ENCODE measurements around the gene CLASP1.

Gene CLASP1

DNA sequence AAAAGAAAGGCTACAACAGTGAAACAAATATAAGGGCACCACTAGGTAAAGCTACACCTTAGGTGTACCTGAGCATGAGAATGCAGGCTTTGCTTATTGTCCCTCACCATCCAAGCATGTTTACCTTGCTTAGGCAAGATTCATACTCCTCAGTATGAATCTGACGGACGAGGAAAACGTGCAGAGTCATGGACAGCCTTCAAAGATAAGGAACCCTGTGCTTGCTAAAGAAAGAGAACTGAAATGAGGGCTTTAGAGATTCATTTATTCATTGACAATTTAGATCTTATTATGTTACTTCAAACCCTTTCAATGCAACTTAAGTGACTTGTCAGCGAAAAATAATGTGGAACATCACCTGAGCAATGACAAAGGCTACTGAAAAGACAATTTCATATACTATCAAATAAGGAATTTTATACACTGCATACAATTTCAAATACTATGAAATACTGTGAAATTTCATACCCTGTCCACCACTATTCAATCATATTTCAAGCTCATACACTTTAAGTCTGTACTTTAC lies 21.7 kb downstream of the CLASP1 start:
- ATAC-seq: no peak
- TF ChIP-seq TCF4 (CRISPR knock-in tag; IDR thresholded peaks at IDR 0.05; ENCODE audit: borderline replicate concordance) (no peak), BACH2 (CRISPR knock-in tag; IDR thresholded peaks at IDR 0.05; ENCODE audit: borderline replicate concordance) (no peak), SNAI2 (CRISPR knock-in tag; IDR thresholded peaks at IDR 0.05) (no peak), RARB (CRISPR knock-in tag; IDR thresholded peaks at IDR 0.05) (no peak), PATZ1 (CRISPR knock-in tag; IDR thresholded peaks at IDR 0.05; ENCODE audit: borderline replicate concordance) (no peak), CSRNP3 (CRISPR knock-in tag; IDR thresholded peaks at IDR 0.05) (no peak), ZNF565 (CRISPR knock-in tag; conservative IDR thresholded peaks at IDR 0.05; ENCODE audit: low read depth) (no peak), ESRRG (CRISPR knock-in tag; IDR thresholded peaks at IDR 0.05) (no peak), ZNF8 (CRISPR knock-in tag; IDR thresholded peaks at IDR 0.05) (no peak)

DNA sequence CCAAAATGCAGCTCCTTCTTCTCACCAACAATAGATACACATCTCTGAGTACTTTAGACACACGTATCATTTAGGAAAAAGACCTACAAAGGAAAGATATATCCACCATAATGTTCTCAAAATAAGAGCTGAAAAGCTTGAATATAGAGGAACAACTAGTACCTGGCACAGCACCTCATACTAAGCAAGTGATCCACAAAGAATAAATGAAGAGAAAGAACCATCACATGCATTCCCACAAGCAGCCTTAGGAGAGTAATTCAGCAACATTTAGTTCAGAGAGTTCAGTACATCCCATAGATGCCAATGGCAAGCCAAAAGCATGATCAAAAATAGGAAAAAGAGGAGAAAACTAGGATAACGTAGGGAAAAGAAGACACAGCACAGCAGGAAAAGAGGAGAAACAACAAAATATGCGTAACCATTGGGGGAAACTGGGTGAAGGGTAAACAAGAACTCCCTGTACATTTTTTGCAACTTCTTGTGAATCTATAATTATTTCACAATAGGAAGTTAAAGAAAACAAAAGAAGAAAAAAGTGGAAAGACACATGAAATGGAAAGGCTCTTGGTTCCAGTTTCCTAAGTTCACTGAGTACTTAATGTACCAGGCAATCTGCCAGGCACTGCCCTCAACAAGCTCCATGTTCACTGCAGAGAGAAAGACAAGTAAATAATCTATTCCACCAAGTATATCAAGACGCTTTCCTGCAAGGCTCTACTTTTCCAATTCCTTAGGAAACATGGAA lies 22.3 kb downstream of the CLASP1 start:
- no peak for ATAC-seq
- TF ChIP-seq ZNF8 (CRISPR knock-in tag; IDR thresholded peaks at IDR 0.05) (no peak), OSR1 (CRISPR knock-in tag; IDR thresholded peaks at IDR 0.05) (no peak), CSRNP3 (CRISPR knock-in tag; IDR thresholded peaks at IDR 0.05) (no peak), CREB5 (CRISPR knock-in tag; IDR thresholded peaks at IDR 0.05; ENCODE audit: low read depth) (no peak), ARNTL (CRISPR knock-in tag; IDR thresholded peaks at IDR 0.05; ENCODE audit: borderline replicate concordance, low read depth) (no peak), ZNF565 (CRISPR knock-in tag; conservative IDR thresholded peaks at IDR 0.05; ENCODE audit: low read depth) (no peak), ZFP30 (CRISPR knock-in tag; IDR thresholded peaks at IDR 0.05) (no peak), TCF4 (CRISPR knock-in tag; IDR thresholded peaks at IDR 0.05; ENCODE audit: borderline replicate concordance) (no peak), GLIS3 (CRISPR knock-in tag; IDR thresholded peaks at IDR 0.05) (no peak), PATZ1 (CRISPR knock-in tag; IDR thresholded peaks at IDR 0.05; ENCODE audit: borderline replicate concordance) (no peak), CSDC2 (CRISPR knock-in tag; IDR thresholded peaks at IDR 0.05) (no peak), SNAI2 (CRISPR knock-in tag; IDR thresholded peaks at IDR 0.05) (no peak)
- TF ChIP-seq, protein P1, sequence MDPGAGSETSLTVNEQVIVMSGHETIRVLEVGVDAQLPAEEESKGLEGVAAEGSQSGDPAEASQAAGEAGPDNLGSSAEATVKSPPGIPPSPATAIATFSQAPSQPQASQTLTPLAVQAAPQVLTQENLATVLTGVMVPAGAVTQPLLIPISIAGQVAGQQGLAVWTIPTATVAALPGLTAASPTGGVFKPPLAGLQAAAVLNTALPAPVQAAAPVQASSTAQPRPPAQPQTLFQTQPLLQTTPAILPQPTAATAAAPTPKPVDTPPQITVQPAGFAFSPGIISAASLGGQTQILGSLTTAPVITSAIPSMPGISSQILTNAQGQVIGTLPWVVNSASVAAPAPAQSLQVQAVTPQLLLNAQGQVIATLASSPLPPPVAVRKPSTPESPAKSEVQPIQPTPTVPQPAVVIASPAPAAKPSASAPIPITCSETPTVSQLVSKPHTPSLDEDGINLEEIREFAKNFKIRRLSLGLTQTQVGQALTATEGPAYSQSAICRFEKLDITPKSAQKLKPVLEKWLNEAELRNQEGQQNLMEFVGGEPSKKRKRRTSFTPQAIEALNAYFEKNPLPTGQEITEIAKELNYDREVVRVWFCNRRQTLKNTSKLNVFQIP (CRISPR knock-in tag; IDR thresholded peaks at IDR 0.05; ENCODE audit: borderline replicate concordance, low read depth): no peak

GRCh38 chr2:121625953-121626352 lies 23.3 kb downstream of the CLASP1 start:
- ATAC-seq: no peak
- TF ChIP-seq TCF4 (CRISPR knock-in tag; IDR thresholded peaks at IDR 0.05; ENCODE audit: borderline replicate concordance) (no peak), CSRNP3 (CRISPR knock-in tag; IDR thresholded peaks at IDR 0.05) (no peak), ZNF565 (CRISPR knock-in tag; conservative IDR thresholded peaks at IDR 0.05; ENCODE audit: low read depth) (no peak), ISL1 (CRISPR knock-in tag; IDR thresholded peaks at IDR 0.05) (no peak)

All from SK-N-SH treated with all-trans-retinoic acid at 6 μM for 48 hours (cell line).